NAMALWA (cell line): ENCODE data around the gene SCYGR3.

Source experiments
- DNase-seq: peaks from one replicate; pipeline ENCODE4 v3.0.0-alpha.2; 2015; ENCODE audit warnings: low spot score

The SCYGR3 gene

GRCh38 chr2:227614740-227615139 lies at the start of gene SCYGR3:
Gene SCYGR3 (minus strand): TSS chr2:227614840. CDS start chr2:227614840, 0 bp downstream.
- DNase-seq: no peak

DNA sequence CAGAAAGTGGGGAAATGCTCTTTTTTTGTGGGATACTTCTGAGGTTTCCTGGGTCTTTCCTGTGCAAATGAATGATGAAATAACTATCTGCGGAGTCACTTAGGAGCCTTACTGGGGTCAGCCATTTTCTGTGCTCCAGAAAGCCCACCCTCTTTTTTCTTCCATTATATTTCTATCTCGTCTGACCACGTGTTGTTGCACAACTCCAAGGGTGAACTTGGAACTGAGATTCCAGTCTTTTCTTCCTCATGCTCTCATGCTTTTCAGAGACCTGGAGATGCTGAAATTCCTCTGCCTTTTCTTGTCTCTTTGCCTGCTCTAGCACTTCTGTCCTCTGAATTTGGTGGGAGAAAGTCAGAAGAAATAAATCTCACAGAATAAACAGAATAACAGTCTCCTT lies 47.2 kb upstream of the SCYGR3 start:
- no peak for DNase-seq

DNA sequence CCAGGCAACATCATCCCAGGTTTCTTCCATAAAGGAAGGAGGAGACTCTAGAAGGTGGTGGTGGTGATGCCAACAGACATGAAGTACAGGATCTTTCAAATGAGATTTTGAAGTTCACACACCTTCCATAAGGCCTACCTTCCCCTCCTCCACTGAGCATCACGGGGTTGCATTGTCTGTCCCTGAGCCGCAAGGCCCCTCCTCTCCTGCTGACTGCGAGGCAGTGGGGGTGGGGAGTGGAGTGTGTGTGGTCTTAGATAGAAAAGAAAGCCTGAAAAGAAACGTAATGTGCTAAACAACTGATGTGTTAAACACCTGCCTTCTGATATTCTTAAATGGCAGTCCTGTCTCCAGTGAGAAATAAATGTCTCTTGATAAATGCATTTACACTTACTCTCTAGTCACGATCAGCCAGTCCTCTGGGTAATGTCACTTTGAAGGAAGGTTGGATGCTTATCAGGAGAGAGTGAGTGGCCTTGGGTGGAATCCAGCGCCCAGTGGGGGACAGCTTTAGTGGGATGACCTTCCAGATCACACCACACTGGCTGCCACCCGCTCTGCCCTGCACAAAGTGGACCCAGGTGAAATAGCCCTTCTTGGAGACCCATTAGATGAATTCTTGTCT lies 46.5 kb upstream of the SCYGR3 start:
- DNase-seq: no peak

- no peak for DNase-seq
Observed at GRCh38 chr2:227657199-227657845, 42.7 kb upstream of the SCYGR3 start.

- no peak for DNase-seq
Observed at GRCh38 chr2:227655454-227655853, 40.8 kb upstream of the SCYGR3 start.

GRCh38 chr2:227654426-227654825 lies 39.8 kb upstream of the SCYGR3 start:
- DNase-seq: no peak

DNA sequence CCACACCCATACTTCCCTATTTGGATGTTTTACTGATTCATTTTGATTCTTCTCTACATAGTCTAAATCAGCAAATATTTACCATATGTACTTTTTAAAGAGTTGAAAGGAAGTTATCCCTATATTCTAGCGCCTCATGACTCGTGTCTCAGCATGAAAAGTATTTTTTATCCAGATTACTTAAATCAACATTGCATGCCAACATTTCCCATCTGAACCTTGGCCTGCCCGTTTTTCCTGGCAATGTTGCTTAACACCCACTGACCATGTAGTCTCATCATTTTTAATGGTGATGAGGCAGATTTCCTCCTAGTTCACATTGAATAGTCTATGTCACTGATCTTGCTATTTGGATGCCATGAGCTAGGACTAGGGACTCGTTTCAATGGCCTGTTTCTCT lies 38.8 kb upstream of the SCYGR3 start:
- no peak for DNase-seq

DNA sequence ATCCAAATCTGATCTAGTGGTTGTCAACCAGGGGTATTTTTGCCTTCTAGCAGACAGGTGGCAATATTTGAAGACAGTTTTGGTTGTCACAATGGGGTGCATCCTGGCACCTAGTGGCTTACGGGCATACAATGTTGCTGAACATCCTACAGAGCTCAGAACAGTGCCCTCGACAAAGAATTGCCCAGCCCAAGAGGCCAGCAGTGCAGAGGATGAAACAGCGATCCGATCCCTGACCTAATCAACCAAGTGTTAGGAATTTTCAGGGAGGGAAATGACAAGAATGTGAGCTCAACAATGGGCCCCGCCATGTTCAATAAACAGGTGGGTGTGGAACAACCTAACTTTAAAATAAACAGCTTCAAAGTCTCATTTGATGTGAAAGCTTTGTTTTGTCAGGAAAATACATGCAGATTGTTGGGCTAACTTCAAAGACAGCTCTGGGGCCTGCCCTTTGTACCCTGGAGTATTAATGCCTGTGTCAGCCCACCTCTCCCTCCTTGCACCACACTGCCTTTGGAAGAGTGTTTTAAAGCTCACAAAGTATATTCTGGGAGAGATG lies 29.4 kb upstream of the SCYGR3 start:
- DNase-seq: no peak

GRCh38 chr2:227642656-227643055 lies 28.0 kb upstream of the SCYGR3 start:
- no peak for DNase-seq

- DNase-seq: no peak
Observed at GRCh38 chr2:227634201-227634600, 19.6 kb upstream of the SCYGR3 start.

GRCh38 chr2:227632827-227633226 lies 18.2 kb upstream of the SCYGR3 start:
- DNase-seq: no peak

GRCh38 chr2:227630322-227630721 lies 15.7 kb upstream of the SCYGR3 start:
- no peak for DNase-seq

DNA sequence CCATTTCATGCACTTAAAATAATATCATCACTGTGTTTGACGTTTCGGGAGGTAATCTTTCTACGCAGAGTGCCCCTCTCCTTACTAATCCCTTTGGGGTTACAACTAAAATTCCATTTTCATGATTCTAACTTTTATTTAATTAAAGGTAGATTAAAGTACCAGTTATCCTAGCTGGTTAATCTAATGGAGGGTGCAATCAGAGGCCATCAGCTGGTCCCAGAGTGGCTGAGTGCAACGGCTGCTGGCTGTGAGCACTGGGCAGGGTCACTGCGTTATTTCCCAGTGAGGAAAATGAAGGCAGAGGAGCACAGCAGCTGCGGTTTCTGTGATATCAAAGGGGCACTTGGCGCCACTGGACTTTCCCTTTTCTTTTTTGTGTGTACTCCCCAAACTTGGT lies 14.8 kb upstream of the SCYGR3 start:
- no peak for DNase-seq

GRCh38 chr2:227627769-227628168 lies 13.1 kb upstream of the SCYGR3 start:
- no peak for DNase-seq

DNA sequence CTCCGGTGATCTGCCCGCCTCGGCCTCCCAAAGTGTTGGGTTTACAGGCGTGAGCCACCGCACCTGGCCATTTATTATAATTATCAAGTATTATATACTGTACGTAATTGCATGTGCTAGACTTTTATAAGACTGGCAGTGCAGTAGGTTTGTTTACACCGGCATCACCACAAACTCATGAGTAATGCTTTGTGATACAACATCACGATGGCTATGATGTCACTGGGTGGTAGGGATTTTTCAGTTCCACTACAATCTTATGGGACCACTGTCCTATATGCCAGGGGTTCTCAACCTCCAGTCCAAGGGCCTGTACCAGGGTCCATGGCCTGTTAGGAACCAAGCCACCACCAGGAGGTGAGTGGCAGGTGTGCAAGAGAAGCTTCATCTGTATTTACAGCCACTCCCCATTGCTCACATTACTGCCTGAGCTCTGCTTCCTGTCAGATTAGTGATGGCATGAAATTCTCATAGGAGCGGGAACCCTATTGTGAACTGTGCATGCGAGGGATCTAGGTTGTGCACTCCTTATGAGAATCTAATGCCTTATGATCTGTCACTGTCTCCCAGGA lies 12.0 kb upstream of the SCYGR3 start:
- DNase-seq: no peak

- no peak for DNase-seq
Observed at GRCh38 chr2:227625420-227625819, 10.8 kb upstream of the SCYGR3 start.

DNA sequence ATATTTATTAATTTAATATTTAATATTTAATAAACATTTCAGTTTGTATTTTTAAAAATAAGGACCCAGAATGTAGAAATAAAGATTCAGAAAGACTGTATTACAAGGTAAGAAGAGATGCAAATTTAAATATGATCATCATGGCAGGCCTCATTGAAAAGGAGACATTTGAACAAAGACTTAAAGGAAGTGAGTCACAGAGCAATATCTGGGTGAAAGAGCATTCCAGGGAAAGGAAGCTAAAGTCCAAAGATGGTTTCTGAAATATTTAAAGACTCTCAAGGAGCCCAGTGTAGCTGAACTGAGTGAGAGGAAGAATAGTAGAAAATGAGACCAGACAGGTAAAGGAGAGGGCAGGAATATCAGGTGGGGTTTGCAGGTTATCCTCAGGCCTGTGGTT lies 8.6 kb upstream of the SCYGR3 start:
- DNase-seq: no peak

DNA sequence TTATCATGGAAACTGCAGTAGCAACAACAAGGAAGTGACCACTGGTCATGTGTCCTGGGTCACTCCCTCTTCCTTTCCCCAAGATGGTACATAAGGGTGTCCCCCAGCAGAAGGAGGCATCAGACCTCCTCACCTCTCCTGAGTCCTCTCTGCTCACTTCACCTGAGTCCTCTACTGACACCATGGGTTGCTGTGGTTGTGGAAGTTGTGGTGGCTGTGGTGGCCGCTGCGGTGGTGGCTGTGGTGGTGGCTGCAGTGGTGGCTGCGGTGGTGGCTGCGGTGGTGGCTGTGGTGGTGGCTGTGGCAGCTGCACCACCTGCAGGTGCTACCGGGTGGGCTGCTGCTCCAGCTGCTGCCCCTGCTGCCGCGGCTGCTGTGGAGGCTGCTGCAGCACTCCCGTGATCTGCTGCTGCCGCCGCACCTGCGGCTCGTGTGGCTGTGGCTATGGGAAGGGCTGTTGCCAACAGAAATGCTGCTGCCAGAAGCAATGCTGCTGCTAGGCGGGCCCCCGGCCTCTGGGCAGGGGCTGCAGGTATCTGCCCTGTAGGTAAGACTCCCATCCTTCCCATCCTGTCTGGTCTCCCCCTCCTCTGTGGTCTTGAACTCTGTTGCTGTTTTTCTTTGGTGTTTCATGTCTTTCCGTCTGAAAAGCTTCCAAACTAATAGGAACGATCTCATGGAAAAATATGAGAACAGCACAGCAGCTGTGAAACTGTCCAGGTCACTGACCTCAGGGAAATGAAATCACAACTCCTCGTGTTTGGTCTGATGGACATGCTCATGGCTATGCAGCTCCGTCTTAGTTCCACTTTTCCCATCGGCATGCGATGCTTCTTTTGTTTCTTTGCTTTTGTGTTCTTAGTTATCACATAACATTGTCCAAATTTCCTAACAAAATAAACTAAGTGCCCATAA lies 2.9 kb upstream of the SCYGR3 start, which contains the start of gene SCYGR4:
TSS of gene SCYGR4 (plus strand) at position 183 of the 915 bp plus-strand sequence. CDS start at position 183, 0 bp downstream.
- DNase-seq: no peak

DNA sequence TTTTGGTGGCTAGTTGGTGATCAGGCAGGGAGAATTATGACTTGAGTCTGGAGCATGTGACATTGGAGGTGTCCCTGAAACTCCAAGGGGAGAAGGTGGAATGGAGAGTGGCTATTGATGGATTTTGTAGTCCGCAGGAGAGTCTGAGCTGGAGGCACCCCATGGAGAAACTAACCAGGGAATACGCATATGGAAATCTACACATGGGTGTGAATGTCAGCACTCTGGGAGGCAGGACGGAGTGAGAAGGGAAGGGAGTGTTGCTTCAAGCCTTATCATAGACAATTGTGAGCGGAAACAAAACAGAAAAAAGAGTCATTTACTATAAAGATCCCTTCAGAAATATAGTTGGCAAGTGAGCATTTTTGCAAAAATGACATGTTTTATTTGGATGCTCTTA lies 2.0 kb upstream of the SCYGR3 start:
- DNase-seq: no peak

DNA sequence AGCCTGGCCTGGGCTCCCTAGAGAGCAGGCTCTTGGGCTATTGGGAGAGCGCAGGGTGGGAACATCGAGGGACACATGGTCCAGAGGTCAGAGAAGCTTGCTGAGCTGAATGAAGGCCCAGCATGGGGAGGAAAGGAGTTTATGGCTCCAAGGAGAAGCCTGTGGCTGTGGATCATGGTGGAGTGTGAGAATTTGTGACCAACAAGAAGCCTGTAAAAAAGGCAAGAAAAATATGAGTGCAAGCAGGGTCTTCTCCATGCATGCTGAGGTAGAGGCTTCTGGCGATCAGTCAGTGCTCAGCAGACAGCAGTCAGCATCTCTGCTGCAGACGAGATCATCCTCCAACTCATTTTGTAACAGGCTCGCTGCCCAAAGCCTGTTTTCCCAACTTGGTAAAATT lies 1.3 kb upstream of the SCYGR3 start:
- DNase-seq: no peak

DNA sequence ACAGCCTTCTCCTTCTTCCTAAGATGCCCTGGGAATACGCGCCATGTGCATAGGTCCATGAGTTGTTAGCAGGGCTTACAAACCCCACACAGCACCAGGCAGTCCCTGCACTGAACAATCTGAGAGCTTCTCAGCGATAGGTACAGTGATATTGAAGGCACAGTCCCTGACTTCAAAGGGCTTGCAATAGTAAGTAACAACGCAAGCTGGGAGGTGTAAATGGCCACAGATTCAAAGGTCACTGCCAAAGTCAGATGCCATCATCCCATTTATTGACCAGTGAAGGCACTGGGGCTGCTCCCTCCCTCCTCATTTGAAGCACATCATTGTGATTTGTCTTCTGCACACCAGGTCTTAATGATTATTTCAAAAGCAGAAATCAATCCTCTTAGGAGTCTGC lies 541 bp upstream of the SCYGR3 start:
- DNase-seq: no peak

GRCh38 chr2:227614246-227614645 lies 394 bp downstream of the SCYGR3 start:
- no peak for DNase-seq
